Neural progenitor cell (in vitro differentiated cells): ENCODE measurements around the gene RAVER2. TPM values are rescaled to one million over a fixed set of nuclear protein-coding genes. Genes with fewer than 3 reads are reported as not detected.

Experiments
- DNase-seq: peaks from one replicate; pipeline ENCODE4 v3.0.0-alpha.2; 2016; ENCODE audit warnings: low spot score
- H2AFZ ChIP-seq: fragments of 200-600 bp; sonication (generic); replicated peaks from 2 replicates; pipeline ENCODE4 v1.6.1; 2016; ENCODE audit warnings: antibody characterized with exemption
- H3F3A ChIP-seq: fragments of 200-600 bp; sonication (generic); 2 replicates; pipeline ENCODE4 v1.6.1; 2016; ENCODE audit warnings: antibody characterized with exemption, low read depth
- H3K27ac ChIP-seq: fragments of 200-600 bp; sonication (generic); 2 replicates; pipeline ENCODE4 v1.5.1; 2016; ENCODE audit warnings: mild to moderate bottlenecking
- H3K27me3 ChIP-seq: fragments of 200-600 bp; sonication (generic); 2 replicates; pipeline ENCODE4 v1.6.1; 2016; ENCODE audit warnings: mild to moderate bottlenecking, moderate library complexity
- H3K36me3 ChIP-seq: fragments of 200-600 bp; sonication (generic); 2 replicates; pipeline ENCODE4 v1.5.1; 2016
- H3K4me1 ChIP-seq: fragments of 200-600 bp; sonication (generic); 2 replicates; pipeline ENCODE4 v1.6.1; 2016; ENCODE audit warnings: mixed run types
- H3K4me2 ChIP-seq: fragments of 200-600 bp; sonication (generic); 2 replicates; pipeline ENCODE4 v1.6.1; 2016
- H3K4me3 ChIP-seq: fragments of 200-600 bp; sonication (generic); 2 replicates; pipeline ENCODE4 v1.5.1; 2016
- H3K79me2 ChIP-seq: fragments of 200-600 bp; sonication (generic); 2 replicates; pipeline ENCODE4 v1.6.1; 2016; ENCODE audit warnings: low read depth
- H3K9ac ChIP-seq: fragments of 200-600 bp; sonication (generic); 2 replicates; pipeline ENCODE4 v1.6.1; 2016
- H3K9me3 ChIP-seq: fragments of 200-600 bp; sonication (generic); 2 replicates; pipeline ENCODE4 v1.5.1; 2016; ENCODE audit warnings: low read depth
- H4K20me1 ChIP-seq: fragments of 200-600 bp; sonication (generic); 2 replicates; pipeline ENCODE4 v1.6.1; 2016; ENCODE audit warnings: low read depth
- H3K27ac Mint-ChIP-seq: 3 replicates; pipeline ENCODE4 v1.8.0; 2021; ENCODE audit warnings: mixed read lengths
- H3K27me3 Mint-ChIP-seq: 2 replicates; pipeline ENCODE4 v1.8.0; 2022; ENCODE audit warnings: low read depth, mild to moderate bottlenecking, inconsistent platforms, moderate library complexity, mixed read lengths; ENCODE audit not compliant: insufficient read depth
- H3K36me3 Mint-ChIP-seq: 3 replicates; pipeline ENCODE4 v1.8.0; 2021; ENCODE audit warnings: mixed read lengths
- H3K4me1 Mint-ChIP-seq: 3 replicates; pipeline ENCODE4 v1.8.0; 2021; ENCODE audit warnings: mixed read lengths
- H3K4me3 Mint-ChIP-seq: 3 replicates; pipeline ENCODE4 v1.8.0; 2021; ENCODE audit warnings: mild to moderate bottlenecking, moderate library complexity, mixed read lengths
- H3K9me3 Mint-ChIP-seq: 3 replicates; pipeline ENCODE4 v1.8.0; 2020; ENCODE audit warnings: mixed read lengths
- CTCF ChIP-seq: fragments of 200-600 bp; sonication (generic); IDR thresholded peaks from 2 replicates; pipeline ENCODE4 v1.5.1; 2017; ENCODE audit warnings: antibody characterized with exemption, mild to moderate bottlenecking
- EZH2 ChIP-seq: fragments of 200-600 bp; sonication (generic); IDR thresholded peaks from 2 replicates; pipeline ENCODE4 v1.6.1; 2017; ENCODE audit warnings: antibody characterized with exemption, mild to moderate bottlenecking, moderate library complexity
- EZH2phosphoT487 ChIP-seq: fragments of 200-600 bp; sonication (generic); IDR thresholded peaks from 2 replicates; pipeline ENCODE4 v1.6.1; 2017; ENCODE audit warnings: antibody characterized with exemption
- total RNA-seq: library from RNA; depleted of rRNA; stranded (reverse); fragments of >200 nt; gene quantifications from 2 replicates; pipeline ENCODE4 v1.2.3, GENCODE V29; 2015; ENCODE audit warnings: low replicate concordance

Gene RAVER2
- total RNA-seq, 1 donor from 2014 or later = 37.2 TPM

- TF ChIP-seq CTCF (no peak), EZH2phosphoT487 (no peak), EZH2 (no peak)
- Mint-ChIP-seq H3K4me1 (no peaks in the 10 kb centered on the region), H3K27me3 (peaks cover 2% of the 10 kb centered on the region), H3K27ac (no peak overlapping the region), H3K4me3 (no peak overlapping the region), H3K36me3 (no peaks in the 10 kb centered on the region), H3K9me3 (peaks cover 4% of the 10 kb centered on the region)
- H3K4me3 ChIP-seq = no peak overlapping the region
- no peaks in the 10 kb centered on the region for H3K9me3 ChIP-seq
- no peak overlapping the region for H3K27ac ChIP-seq
- H3K4me2 ChIP-seq = no peak overlapping the region
- no peaks in the 10 kb centered on the region for H4K20me1 ChIP-seq
- DNase-seq = no peak
- no peaks in the 10 kb centered on the region for H3F3A ChIP-seq
- no peak overlapping the region for H2AFZ ChIP-seq
- H3K36me3 ChIP-seq = no peaks in the 10 kb centered on the region
- no peaks in the 10 kb centered on the region for H3K27me3 ChIP-seq
- H3K4me1 ChIP-seq = no peaks in the 10 kb centered on the region
- no peak overlapping the region for H3K9ac ChIP-seq
- no peaks in the 10 kb centered on the region for H3K79me2 ChIP-seq
Observed at GRCh38 chr1:64705591-64705990, 39.3 kb upstream of the RAVER2 start.

GRCh38 chr1:64711266-64711665 lies 33.6 kb upstream of the RAVER2 start:
- H3K79me2 ChIP-seq = no peaks in the 10 kb centered on the region
- H3K27ac ChIP-seq = no peak overlapping the region
- H4K20me1 ChIP-seq = no peaks in the 10 kb centered on the region
- Mint-ChIP-seq H3K4me1 (no peaks in the 10 kb centered on the region), H3K27ac (no peak overlapping the region), H3K36me3 (no peaks in the 10 kb centered on the region), H3K9me3 (no peaks in the 10 kb centered on the region), H3K4me3 (no peak overlapping the region), H3K27me3 (no peaks in the 10 kb centered on the region)
- H3K4me2 ChIP-seq = no peak overlapping the region
- no peak overlapping the region for H3K4me3 ChIP-seq
- no peaks in the 10 kb centered on the region for H3K9me3 ChIP-seq
- no peak overlapping the region for H2AFZ ChIP-seq
- H3K36me3 ChIP-seq = no peaks in the 10 kb centered on the region
- no peaks in the 10 kb centered on the region for H3F3A ChIP-seq
- DNase-seq = no peak
- H3K27me3 ChIP-seq = no peaks in the 10 kb centered on the region
- no peak overlapping the region for H3K9ac ChIP-seq
- H3K4me1 ChIP-seq = no peaks in the 10 kb centered on the region
- no peak for TF ChIP-seq EZH2phosphoT487

- H4K20me1 ChIP-seq = no peaks in the 10 kb centered on the region
- H3K4me2 ChIP-seq = no peak overlapping the region
- no peak overlapping the region for H3K4me3 ChIP-seq
- Mint-ChIP-seq H3K4me1 (no peaks in the 10 kb centered on the region), H3K9me3 (peaks cover 4% of the 10 kb centered on the region), H3K4me3 (no peak overlapping the region), H3K36me3 (no peaks in the 10 kb centered on the region), H3K27ac (no peak overlapping the region), H3K27me3 (no peaks in the 10 kb centered on the region)
- no peaks in the 10 kb centered on the region for H3F3A ChIP-seq
- no peaks in the 10 kb centered on the region for H3K36me3 ChIP-seq
- H3K4me1 ChIP-seq = no peaks in the 10 kb centered on the region
- no peak overlapping the region for H3K9ac ChIP-seq
- DNase-seq = no peak
- H3K27me3 ChIP-seq = no peaks in the 10 kb centered on the region
- no peaks in the 10 kb centered on the region for H3K9me3 ChIP-seq
- TF ChIP-seq EZH2phosphoT487 = no peak
- TF ChIP-seq EZH2 = no peak
- no peak for TF ChIP-seq CTCF
- H3K79me2 ChIP-seq = no peaks in the 10 kb centered on the region
- no peak overlapping the region for H2AFZ ChIP-seq
- H3K27ac ChIP-seq = no peak overlapping the region
Observed at GRCh38 chr1:64712049-64712448, 32.8 kb upstream of the RAVER2 start.

GRCh38 chr1:64715186-64715585 lies 29.7 kb upstream of the RAVER2 start:
- H3K9me3 ChIP-seq = no peaks in the 10 kb centered on the region
- no peak for DNase-seq
- H3F3A ChIP-seq = no peaks in the 10 kb centered on the region
- H3K27me3 ChIP-seq = no peaks in the 10 kb centered on the region
- no peaks in the 10 kb centered on the region for H4K20me1 ChIP-seq
- H3K9me3 Mint-ChIP-seq = peaks cover 13% of the 10 kb centered on the region
- no peak overlapping the region for H3K4me3 ChIP-seq
- no peaks in the 10 kb centered on the region for H3K36me3 Mint-ChIP-seq
- TF ChIP-seq CTCF = no peak
- no peak for TF ChIP-seq EZH2
- TF ChIP-seq EZH2phosphoT487 = no peak
- no peaks in the 10 kb centered on the region for H3K27me3 Mint-ChIP-seq
- no peak overlapping the region for H3K4me2 ChIP-seq
- no peaks in the 10 kb centered on the region for H3K79me2 ChIP-seq
- no peaks in the 10 kb centered on the region for H3K36me3 ChIP-seq
- no peak overlapping the region for H3K9ac ChIP-seq
- H3K4me1 ChIP-seq = no peaks in the 10 kb centered on the region
- H2AFZ ChIP-seq = no peak overlapping the region
- no peaks in the 10 kb centered on the region for H3K4me1 Mint-ChIP-seq
- H3K4me3 Mint-ChIP-seq = no peak overlapping the region
- no peak overlapping the region for H3K27ac ChIP-seq
- no peak overlapping the region for H3K27ac Mint-ChIP-seq
